ENCODE measurements around the gene LASP1NB.

DNA sequence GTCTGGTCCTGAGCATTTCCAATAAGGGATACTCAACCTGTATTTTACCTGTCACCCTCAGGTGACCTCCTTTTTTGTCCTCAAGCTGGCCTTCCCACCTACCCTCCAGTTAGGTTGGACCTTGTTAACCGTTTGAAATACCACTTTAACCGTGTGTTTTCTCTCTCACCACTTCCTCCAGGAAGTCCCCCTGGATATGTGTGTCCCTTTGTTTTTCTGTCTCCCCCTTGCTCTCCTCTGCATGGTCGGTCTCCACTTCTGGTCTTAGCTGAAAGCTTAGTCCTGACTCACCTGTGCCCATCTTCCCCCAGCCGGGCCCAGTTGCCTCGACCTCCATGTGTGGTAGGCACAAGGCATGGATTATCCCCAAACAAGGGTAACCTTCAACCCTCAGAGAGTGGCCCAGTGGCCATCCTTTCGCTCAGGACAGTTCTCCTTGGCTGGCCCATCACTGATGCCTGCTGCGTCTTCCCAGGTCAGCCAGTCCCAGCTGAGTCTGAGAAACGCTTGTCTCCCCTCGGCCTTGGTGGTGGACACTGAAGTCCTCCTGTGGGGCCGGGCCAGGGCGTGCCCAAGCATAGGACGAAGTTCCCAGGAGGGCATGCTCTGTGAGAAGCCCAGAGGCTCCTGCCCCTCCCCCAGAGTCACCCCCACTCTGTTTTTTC, 35.5 kb upstream of the LASP1NB start:
- no peak for TF ChIP-seq POLR2A (IDR thresholded peaks at IDR 0.05; ENCODE audit: low read length)
- TF ChIP-seq GATA1 (IDR thresholded peaks at IDR 0.05; ENCODE audit: low read depth, low read length) = no peak

Measured in erythroblast (primary cell).